ENCODE measurements around the gene SLC17A5. TPM values are rescaled to one million over a fixed set of nuclear protein-coding genes. Genes with fewer than 3 reads are reported as not detected.

The SLC17A5 gene
- total RNA-seq, 4 donors from 2014 or later, result 96.3 to 184 (median 159) TPM

DNA sequence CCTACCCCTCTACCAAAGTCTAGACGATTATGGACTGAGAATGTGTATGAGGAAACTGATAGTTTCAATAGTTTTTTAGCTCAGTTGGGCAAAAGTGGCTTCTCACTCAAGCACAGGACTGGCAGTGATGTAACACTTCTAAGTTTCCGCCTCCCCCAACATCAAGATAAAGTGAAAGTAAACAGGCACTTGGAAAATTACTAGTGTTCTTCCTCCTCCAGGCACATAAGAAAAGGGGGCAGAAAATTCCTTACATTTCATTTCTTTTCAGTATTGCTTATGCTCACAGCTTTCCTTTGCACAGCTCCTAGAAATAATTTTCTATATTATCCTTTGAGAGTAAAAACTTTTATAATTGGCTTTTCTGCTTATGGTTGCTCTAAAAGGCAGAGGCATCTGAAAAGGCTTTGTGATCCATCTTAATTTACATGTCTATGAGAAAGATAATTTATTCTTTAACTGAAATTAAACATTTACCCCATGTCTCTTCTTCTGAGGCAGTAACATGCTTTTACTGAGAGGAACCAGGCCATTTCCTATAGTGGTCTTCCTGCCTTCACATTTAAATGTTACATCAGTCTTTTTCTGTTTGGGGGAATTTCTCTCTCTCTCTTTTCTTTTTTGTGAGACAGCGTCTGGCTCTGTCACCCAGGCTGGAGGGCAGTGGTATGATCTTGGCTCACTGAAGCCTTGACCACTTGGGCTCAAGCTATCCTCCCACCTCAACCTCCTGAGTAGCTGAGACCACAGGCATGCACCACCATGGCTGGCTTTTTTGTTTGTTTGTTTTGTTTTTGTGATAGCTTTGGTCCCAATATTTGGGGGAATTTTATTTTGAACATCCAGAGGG is 68.0 kb downstream of the SLC17A5 start:
- H3K36me3 ChIP-seq, result no peaks in the 10 kb centered on the region
- peak; percentile 56 to 61 for DNase-seq
- TF ChIP-seq, protein P1, sequence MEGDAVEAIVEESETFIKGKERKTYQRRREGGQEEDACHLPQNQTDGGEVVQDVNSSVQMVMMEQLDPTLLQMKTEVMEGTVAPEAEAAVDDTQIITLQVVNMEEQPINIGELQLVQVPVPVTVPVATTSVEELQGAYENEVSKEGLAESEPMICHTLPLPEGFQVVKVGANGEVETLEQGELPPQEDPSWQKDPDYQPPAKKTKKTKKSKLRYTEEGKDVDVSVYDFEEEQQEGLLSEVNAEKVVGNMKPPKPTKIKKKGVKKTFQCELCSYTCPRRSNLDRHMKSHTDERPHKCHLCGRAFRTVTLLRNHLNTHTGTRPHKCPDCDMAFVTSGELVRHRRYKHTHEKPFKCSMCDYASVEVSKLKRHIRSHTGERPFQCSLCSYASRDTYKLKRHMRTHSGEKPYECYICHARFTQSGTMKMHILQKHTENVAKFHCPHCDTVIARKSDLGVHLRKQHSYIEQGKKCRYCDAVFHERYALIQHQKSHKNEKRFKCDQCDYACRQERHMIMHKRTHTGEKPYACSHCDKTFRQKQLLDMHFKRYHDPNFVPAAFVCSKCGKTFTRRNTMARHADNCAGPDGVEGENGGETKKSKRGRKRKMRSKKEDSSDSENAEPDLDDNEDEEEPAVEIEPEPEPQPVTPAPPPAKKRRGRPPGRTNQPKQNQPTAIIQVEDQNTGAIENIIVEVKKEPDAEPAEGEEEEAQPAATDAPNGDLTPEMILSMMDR (IDR thresholded peaks at IDR 0.05), result peak in 1 of 6 experiments; percentile 25
- TF ChIP-seq POLR2A (IDR thresholded peaks at IDR 0.05), result peak in 1 of 2 donors; percentile 79
- H3K9me3 ChIP-seq, result no peaks in the 10 kb centered on the region
- H3K27ac ChIP-seq, result peak overlapping the region; percentile 80 to 99 (median 95)
- 1 to 8% methylated on average over 3 of the region's 3 CpGs for WGBS, 2 donors
- H3K4me3 ChIP-seq (replicated peaks in 1 of 3), result no peak overlapping the region
- H3K27me3 ChIP-seq, result no peaks in the 10 kb centered on the region
- intact Hi-C loops (cut with DNase I), result no loop called here
- H3K4me1 ChIP-seq, result peaks cover 18 to 23% of the 10 kb centered on the region in 2 donors

DNA sequence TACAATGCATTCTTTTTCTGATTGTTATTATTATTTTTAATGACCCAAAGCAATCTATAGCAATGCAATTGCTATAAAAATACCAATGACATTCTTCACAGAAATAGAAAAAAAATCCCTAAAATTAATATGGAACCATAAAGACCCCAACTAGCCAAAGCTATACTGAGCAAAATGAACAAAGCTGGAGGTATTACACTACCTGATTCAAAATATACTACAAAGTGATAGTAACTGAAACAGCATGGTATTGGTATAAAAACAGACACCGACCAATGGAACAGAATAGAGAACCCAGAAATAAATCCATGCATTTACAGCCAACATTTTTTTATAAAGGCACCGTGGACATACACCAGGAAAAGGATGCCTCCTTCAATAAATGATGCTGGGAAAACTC is 72.5 kb downstream of the SLC17A5 start:
- TF ChIP-seq POLR2A (IDR thresholded peaks at IDR 0.05), result no peak
- TF ChIP-seq, protein P1 (IDR thresholded peaks at IDR 0.05), result no peak
- DNase-seq, result no peak
- intact Hi-C loops (cut with DNase I), result no loop called here
- H3K4me1 ChIP-seq, result peaks cover 32 to 36% of the 10 kb centered on the region in 2 donors
- H3K36me3 ChIP-seq, result no peaks in the 10 kb centered on the region
- H3K4me3 ChIP-seq (replicated peaks in 1 of 3), result no peak overlapping the region
- WGBS, 2 donors, result 83 to 100% methylated on average over 2 of the region's 2 CpGs
- no peaks in the 10 kb centered on the region for H3K27me3 ChIP-seq
- H3K9me3 ChIP-seq, result no peaks in the 10 kb centered on the region
- peak overlapping the region; percentile 95 to 99 (median 95) for H3K27ac ChIP-seq

DNA sequence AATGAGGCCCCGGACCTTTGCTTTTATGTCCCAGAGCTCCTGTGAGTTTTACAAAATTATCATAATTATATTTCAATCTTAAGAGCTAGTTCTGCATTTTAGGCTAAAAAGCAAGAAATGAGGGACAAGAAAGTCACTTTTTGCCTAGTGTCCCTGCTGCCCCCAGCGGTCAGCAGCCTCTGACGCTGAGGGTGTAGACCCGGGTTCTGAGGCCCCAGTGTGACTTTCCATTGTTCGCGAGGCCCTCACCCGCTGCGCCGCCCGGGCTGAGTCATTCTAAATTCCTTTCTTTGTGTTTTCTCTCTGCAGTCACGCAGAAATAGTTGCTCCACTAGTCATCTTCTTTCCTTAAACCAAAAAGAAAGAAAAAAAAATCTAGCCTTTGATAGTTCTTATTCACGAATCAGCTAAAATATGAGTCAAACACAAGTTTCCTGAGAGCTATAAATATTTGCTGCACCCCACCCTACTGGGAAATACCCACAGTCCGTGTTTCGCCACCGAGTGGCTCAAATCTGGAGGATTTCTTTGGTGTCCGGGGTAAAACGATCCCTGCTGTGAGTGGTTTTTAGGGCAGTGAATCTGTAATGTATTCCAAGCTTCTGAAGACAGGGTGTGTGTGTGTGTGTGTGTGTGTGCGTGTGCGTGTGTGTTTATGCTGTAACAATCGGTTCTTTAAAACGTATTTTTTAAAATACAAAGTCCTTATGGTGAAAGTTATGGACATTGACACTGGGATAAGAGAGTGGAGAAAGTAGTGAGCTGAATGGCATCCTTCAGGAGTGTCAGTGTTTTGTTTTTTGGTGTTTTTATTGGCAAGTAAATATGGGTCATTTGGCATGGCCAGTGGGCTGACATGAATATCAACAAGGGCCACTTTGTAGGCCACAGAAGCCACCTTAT is 73.3 kb downstream of the SLC17A5 start:
- WGBS, 2 donors, result 15 to 32% methylated on average over 21 of the region's 21 CpGs
- peak in 1 of 2 donors; percentile 63 for TF ChIP-seq POLR2A (IDR thresholded peaks at IDR 0.05)
- TF ChIP-seq, protein P1 (IDR thresholded peaks at IDR 0.05), result peak in 4 of 6 experiments; percentile 45 to 50 (median 48)
- intact Hi-C loops (cut with DNase I), result no loop called here
- no peaks in the 10 kb centered on the region for H3K9me3 ChIP-seq
- H3K36me3 ChIP-seq, result no peaks in the 10 kb centered on the region
- no peak overlapping the region for H3K4me3 ChIP-seq (replicated peaks in 1 of 3)
- H3K27me3 ChIP-seq, result no peaks in the 10 kb centered on the region
- peaks cover 26 to 30% of the 10 kb centered on the region in 2 donors for H3K4me1 ChIP-seq
- DNase-seq, result peak; percentile 82 to 89
- H3K27ac ChIP-seq, result peak overlapping the region; percentile 95 to 99 (median 95)

DNA sequence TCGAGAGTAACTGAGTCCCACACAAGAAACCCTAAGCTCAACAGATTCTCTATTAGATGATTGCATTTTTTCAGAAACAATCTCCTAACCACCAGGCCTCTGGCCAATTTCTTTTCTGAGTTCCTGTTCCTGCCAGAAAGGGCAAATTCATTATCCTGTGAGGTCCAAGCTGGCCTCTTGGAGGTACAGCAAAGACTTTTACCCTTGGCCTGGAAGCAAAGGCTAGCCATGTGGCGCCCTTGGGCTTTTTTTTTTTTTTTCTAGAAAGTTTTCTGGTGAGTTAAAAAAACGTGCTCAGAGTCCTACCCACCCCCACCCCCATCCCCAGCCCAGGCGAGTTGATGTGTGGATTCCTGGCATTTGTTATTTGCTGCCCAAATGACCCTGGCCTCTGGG is 73.9 kb downstream of the SLC17A5 start:
- peak overlapping the region; percentile 95 to 99 (median 95) for H3K27ac ChIP-seq
- no peaks in the 10 kb centered on the region for H3K36me3 ChIP-seq
- no peaks in the 10 kb centered on the region for H3K9me3 ChIP-seq
- peak in 1 of 2 donors; percentile 39 for DNase-seq
- no peak for TF ChIP-seq POLR2A (IDR thresholded peaks at IDR 0.05)
- TF ChIP-seq, protein P1 (IDR thresholded peaks at IDR 0.05), result no peak
- H3K4me3 ChIP-seq (replicated peaks in 1 of 3), result no peak overlapping the region
- intact Hi-C loops (cut with DNase I), result loop anchor here (10.0 kb wide), 1 partner anchor 55 kb away; the partner anchor contains the start of gene EEF1A1
- 41 to 44% methylated on average over 4 of the region's 4 CpGs for WGBS, 2 donors
- peaks cover 21 to 25% of the 10 kb centered on the region in 2 donors for H3K4me1 ChIP-seq
- no peaks in the 10 kb centered on the region for H3K27me3 ChIP-seq
